DND-41 (cell line): ENCODE data around the gene CDKL4.
"Not testable (repeated sequence)": the region's sequence is repeated elsewhere in the genome, so short reads cannot be mapped to it uniquely, and the experiment has no call there.

Source experiments
- CTCF ChIP-seq: IDR thresholded peaks from 2 replicates; pipeline ENCODE4 v1.5.1; 2012; ENCODE audit warnings: borderline replicate concordance, low read length, moderate library complexity, mild to moderate bottlenecking; ENCODE audit not compliant: poor library complexity, severe bottlenecking; ENCODE audit errors: extremely low read depth
- EZH2 ChIP-seq: IDR thresholded peaks from 3 replicates; pipeline ENCODE4 v1.6.1; 2012; ENCODE audit warnings: borderline replicate concordance, low read depth, mild to moderate bottlenecking, moderate library complexity, low read length, inconsistent platforms; ENCODE audit not compliant: severe bottlenecking

GRCh38 chr2:39155573-39155972, 88.2 kb downstream of the CDKL4 start:
- not testable (repeated sequence) for TF ChIP-seq EZH2, CTCF
